C4-2B (cell line): Measurements from ENCODE around the gene TMEM89.

Source experiments
- CTCF ChIP-seq: fragments of 450-650 bp; conservative IDR thresholded peaks from 2 replicates; pipeline ENCODE4 v1.5.1; 2017; ENCODE audit warnings: mild to moderate bottlenecking
- ZFX ChIP-seq: fragments of 450-650 bp; IDR thresholded peaks from 2 replicates; pipeline ENCODE4 v1.6.1; 2017

- no peak for TF ChIP-seq CTCF
- no peak for TF ChIP-seq ZFX
Observed at GRCh38 chr3:48601622-48601994, 20.0 kb downstream of the TMEM89 start.
